ENCODE data around the gene LDB2. TPM values are rescaled to one million over a fixed set of nuclear protein-coding genes. Genes with fewer than 3 reads are reported as not detected.

The LDB2 gene
- total RNA-seq, 4 donors from 2014 or later = 7.0 to 26.4 (median 18.1) TPM

DNA sequence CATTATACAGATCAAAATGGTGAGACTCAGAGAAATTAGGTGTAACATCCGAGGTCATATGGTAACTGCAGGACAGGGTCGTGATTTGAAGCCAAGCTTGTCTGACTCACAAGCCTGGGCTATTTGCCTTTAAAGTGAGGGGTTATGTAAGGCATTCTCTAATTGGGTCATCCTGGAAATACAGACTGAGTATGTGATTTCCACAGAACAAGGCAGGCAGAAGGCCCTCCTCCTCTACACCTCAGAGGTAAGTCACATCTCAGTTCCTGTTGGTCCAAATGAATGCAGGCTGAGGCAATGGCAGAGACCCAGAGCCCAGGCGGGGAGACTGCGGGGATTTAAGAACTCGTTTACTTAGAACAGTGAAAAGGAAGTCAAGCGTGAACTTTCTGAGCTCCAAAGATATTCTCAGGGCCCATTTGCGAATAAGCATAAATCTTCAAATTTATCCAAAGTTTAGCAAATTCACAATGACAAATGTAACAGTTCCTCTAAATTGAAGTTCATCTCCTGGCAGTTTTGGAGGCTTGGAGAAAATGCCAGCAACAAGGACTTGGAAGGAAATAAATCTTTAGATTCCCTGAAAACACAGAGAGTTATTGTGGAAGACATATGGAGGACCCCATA is 153.3 kb downstream of the LDB2 start:
- in situ Hi-C loops (cut with MboI; ENCODE audit: low sequenced_read_pairs in 4 of 4) = no loop called here
- ATAC-seq = no peak

DNA sequence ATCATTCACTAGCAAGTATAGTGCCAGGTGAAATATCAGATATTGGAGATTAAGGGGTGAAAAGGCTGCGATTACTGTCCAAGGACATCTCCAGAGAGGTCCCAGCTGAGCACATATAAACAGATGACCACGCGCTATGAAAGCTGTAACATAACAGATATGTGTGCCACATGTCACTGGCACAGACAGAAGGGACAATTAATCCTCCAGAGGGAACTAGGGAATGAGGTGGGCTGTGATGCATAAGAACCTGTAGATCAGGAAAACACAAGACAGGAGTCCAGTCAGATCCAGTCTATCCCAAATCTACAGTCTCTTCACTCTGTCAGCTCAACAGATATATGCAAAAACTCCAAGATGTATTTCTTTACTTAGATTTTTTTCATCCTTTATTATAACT is 157.2 kb downstream of the LDB2 start:
- ATAC-seq (no peak), DNase-seq (no peak)
- in situ Hi-C loops (cut with MboI; ENCODE audit: low sequenced_read_pairs in 4 of 4) = no loop called here
- TF ChIP-seq, protein P1, sequence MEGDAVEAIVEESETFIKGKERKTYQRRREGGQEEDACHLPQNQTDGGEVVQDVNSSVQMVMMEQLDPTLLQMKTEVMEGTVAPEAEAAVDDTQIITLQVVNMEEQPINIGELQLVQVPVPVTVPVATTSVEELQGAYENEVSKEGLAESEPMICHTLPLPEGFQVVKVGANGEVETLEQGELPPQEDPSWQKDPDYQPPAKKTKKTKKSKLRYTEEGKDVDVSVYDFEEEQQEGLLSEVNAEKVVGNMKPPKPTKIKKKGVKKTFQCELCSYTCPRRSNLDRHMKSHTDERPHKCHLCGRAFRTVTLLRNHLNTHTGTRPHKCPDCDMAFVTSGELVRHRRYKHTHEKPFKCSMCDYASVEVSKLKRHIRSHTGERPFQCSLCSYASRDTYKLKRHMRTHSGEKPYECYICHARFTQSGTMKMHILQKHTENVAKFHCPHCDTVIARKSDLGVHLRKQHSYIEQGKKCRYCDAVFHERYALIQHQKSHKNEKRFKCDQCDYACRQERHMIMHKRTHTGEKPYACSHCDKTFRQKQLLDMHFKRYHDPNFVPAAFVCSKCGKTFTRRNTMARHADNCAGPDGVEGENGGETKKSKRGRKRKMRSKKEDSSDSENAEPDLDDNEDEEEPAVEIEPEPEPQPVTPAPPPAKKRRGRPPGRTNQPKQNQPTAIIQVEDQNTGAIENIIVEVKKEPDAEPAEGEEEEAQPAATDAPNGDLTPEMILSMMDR (IDR thresholded peaks at IDR 0.05 in 4 of 5, conservative IDR thresholded peaks at IDR 0.05 in 1 of 5) = no peak
- no peak for TF ChIP-seq POLR2A (IDR thresholded peaks at IDR 0.05)
- no peaks in the 10 kb centered on the region for H3K4me1 ChIP-seq
- no peak overlapping the region for H3K4me3 ChIP-seq
- intact Hi-C loops (cut with DNase I; ENCODE audit: low total_unique reads) = no loop called here
- H3K27ac ChIP-seq = no peak overlapping the region
- H3K36me3 ChIP-seq = no peaks in the 10 kb centered on the region
- H3K9me3 ChIP-seq = no peaks in the 10 kb centered on the region
- no peaks in the 10 kb centered on the region for H3K27me3 ChIP-seq

More for the DNA sequence above, 153.3 kb downstream of the LDB2 start:
- H3K4me3 ChIP-seq = no peak overlapping the region
- DNase-seq = no peak
- H3K36me3 ChIP-seq = no peaks in the 10 kb centered on the region
- intact Hi-C loops (cut with DNase I; ENCODE audit: low total_unique reads) = no loop called here
- no peaks in the 10 kb centered on the region for H3K9me3 ChIP-seq
- no peaks in the 10 kb centered on the region for H3K4me1 ChIP-seq
- H3K27ac ChIP-seq = no peak overlapping the region
- TF ChIP-seq POLR2A (IDR thresholded peaks at IDR 0.05) = no peak
- H3K27me3 ChIP-seq = no peaks in the 10 kb centered on the region

DNA sequence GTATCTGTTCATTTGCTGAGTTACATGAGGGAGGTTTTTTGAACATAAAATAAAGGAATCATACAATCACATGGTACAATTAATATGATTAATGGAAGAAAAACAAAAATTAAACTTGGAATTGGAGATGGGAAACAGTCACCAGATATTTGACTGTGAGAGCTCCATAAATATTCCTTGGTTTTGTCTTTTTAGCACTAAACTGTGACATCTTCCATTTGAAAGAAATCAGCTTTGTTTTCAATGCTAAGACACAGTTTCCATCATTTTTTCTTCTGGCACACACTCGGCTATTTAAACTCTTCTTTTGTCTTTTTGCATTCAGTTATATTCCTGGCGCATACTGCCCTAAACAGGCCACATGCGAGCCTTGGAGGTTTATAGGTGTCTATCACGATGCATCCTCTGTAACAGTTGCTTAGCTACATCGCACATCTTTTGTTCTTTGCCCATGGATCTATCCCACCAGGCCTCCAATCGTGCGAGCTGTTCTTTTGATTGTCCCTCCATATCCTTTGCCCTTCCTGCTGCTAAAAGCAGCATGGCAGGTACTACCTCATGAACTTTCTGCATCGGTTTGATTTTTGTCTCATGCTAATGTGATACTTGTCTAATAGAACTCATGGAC is 158.3 kb downstream of the LDB2 start:
- H3K4me1 ChIP-seq = no peaks in the 10 kb centered on the region
- H3K27ac ChIP-seq = no peak overlapping the region
- in situ Hi-C loops (cut with MboI; ENCODE audit: low sequenced_read_pairs in 4 of 4) = no loop called here
- intact Hi-C loops (cut with DNase I; ENCODE audit: low total_unique reads) = no loop called here
- no peaks in the 10 kb centered on the region for H3K9me3 ChIP-seq
- TF ChIP-seq, protein P1 (IDR thresholded peaks at IDR 0.05 in 4 of 5, conservative IDR thresholded peaks at IDR 0.05 in 1 of 5) = no peak
- no peak for TF ChIP-seq POLR2A (IDR thresholded peaks at IDR 0.05)
- no peak overlapping the region for H3K4me3 ChIP-seq
- DNase-seq = no peak
- no peaks in the 10 kb centered on the region for H3K27me3 ChIP-seq
- H3K36me3 ChIP-seq = no peaks in the 10 kb centered on the region
- no peak for ATAC-seq

DNA sequence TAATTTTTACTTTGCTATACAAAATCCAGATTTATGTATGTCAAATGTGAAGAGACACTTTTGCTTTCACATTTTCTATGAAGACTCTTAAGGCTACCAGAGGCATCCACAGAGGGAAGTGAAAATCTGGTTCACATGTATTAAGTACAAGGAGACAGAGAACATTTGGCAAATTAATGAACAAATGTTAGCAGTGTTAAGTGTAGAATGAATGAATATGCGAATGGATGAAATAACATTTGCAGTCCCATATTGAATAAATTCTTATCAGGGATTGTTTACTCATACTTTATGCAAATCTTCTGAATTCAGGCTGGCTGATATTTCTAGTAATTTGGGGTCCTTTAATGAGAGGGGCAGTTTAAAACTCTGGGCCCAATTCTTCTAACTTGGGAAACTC is 159.9 kb downstream of the LDB2 start:
- Histone ChIP-seq H3K9me3 (no peaks in the 10 kb centered on the region), H3K4me1 (no peaks in the 10 kb centered on the region), H3K36me3 (no peaks in the 10 kb centered on the region), H3K27ac (no peak overlapping the region), H3K4me3 (no peak overlapping the region), H3K27me3 (no peaks in the 10 kb centered on the region)
- DNase-seq = no peak
- TF ChIP-seq, protein P1 (IDR thresholded peaks at IDR 0.05 in 4 of 5, conservative IDR thresholded peaks at IDR 0.05 in 1 of 5) = no peak
- no peak for TF ChIP-seq POLR2A (IDR thresholded peaks at IDR 0.05)
- no peak for ATAC-seq
- intact Hi-C loops (cut with DNase I; ENCODE audit: low total_unique reads) (no loop called here), in situ Hi-C loops (cut with MboI; ENCODE audit: low sequenced_read_pairs in 4 of 4) (no loop called here)

DNA sequence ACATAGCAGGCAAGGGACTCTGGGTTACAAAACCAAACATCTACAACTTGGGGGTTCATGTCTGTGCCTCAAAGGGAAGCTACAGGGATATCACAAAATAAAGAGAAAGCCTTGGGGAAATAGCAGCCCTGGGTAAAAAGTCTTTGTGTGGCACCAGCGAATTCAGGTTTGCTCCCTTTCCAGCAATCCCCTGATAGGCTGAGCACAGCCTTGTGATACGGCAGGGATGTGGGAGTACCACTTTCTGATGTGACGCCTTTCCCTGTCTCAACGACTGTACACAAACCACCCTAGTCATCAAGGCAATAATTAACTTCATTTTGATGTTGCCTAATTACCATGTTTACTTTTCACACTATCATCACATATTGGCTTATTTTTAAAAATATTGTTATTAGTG is 164.9 kb downstream of the LDB2 start:
- H3K27me3 ChIP-seq = no peaks in the 10 kb centered on the region
- H3K36me3 ChIP-seq = no peaks in the 10 kb centered on the region
- intact Hi-C loops (cut with DNase I; ENCODE audit: low total_unique reads) = no loop called here
- no peak overlapping the region for H3K27ac ChIP-seq
- in situ Hi-C loops (cut with MboI; ENCODE audit: low sequenced_read_pairs in 4 of 4) = no loop called here
- TF ChIP-seq, protein P1 (IDR thresholded peaks at IDR 0.05 in 4 of 5, conservative IDR thresholded peaks at IDR 0.05 in 1 of 5) = no peak
- no peak for TF ChIP-seq POLR2A (IDR thresholded peaks at IDR 0.05)
- DNase-seq = no peak
- ATAC-seq = no peak
- no peaks in the 10 kb centered on the region for H3K4me1 ChIP-seq
- H3K9me3 ChIP-seq = no peaks in the 10 kb centered on the region
- H3K4me3 ChIP-seq = no peak overlapping the region
